IPS-18c (cell line): ENCODE measurements around the gene SYNRG.
"Not testable (repeated sequence)": the region's sequence is repeated elsewhere in the genome, so short reads cannot be mapped to it uniquely, and the experiment has no call there.

Experiments used
- H3K4me3 ChIP-seq: 2 replicates; pipeline ENCODE4 v1.7.0; 2013; ENCODE audit warnings: low read depth, mild to moderate bottlenecking, low read length, moderate library complexity; ENCODE audit not compliant: insufficient read depth
- H3K9me3 ChIP-seq: one replicate; pipeline ENCODE4 v1.6.1; 2013; ENCODE audit warnings: mild to moderate bottlenecking, low read length, moderate library complexity; ENCODE audit not compliant: control insufficient read depth, insufficient read depth

SYNRG gene

GRCh38 chr17:37609170-37610040 is at the start of gene SYNRG:
Gene SYNRG (minus strand): TSS chr17:37609418. CDS start chr17:37609355, 63 bp downstream.
- H3K4me3 ChIP-seq: peak within 1 kb of the TSS; percentile 97
- no peaks in the 10 kb centered on the region for H3K9me3 ChIP-seq

GRCh38 chr17:37657202-37657601 is 48.0 kb upstream of the SYNRG start:
- no peak overlapping the region for H3K4me3 ChIP-seq
- H3K9me3 ChIP-seq: no peaks in the 10 kb centered on the region

GRCh38 chr17:37651849-37652248 is 42.6 kb upstream of the SYNRG start:
- no peak overlapping the region for H3K4me3 ChIP-seq
- no peaks in the 10 kb centered on the region for H3K9me3 ChIP-seq

- no peaks in the 10 kb centered on the region for H3K9me3 ChIP-seq
- H3K4me3 ChIP-seq: no peak overlapping the region
Observed at GRCh38 chr17:37650419-37651003, 41.3 kb upstream of the SYNRG start.

- H3K4me3 ChIP-seq: no peak overlapping the region
- H3K9me3 ChIP-seq: no peaks in the 10 kb centered on the region
Observed at GRCh38 chr17:37648555-37648954, 39.3 kb upstream of the SYNRG start.

- no peak overlapping the region for H3K4me3 ChIP-seq
Observed at GRCh38 chr17:37647856-37648255, 38.6 kb upstream of the SYNRG start.

GRCh38 chr17:37643869-37644268 is 34.7 kb upstream of the SYNRG start:
- no peaks in the 10 kb centered on the region for H3K9me3 ChIP-seq
- H3K4me3 ChIP-seq: peak overlapping the region; percentile 88; the same call in 1 of the 2 replicates

More at GRCh38 chr17:37647856-37648255, 38.6 kb upstream of the SYNRG start:
- no peaks in the 10 kb centered on the region for H3K9me3 ChIP-seq

GRCh38 chr17:37643118-37643766 is 34.0 kb upstream of the SYNRG start, which contains the start of gene DDX52:
Gene DDX52 (minus strand): TSS chr17:37643446. CDS start chr17:37643420, 26 bp downstream.
- Histone ChIP-seq H3K4me3 (peak within 1 kb of the TSS; percentile 88), H3K9me3 (no peaks in the 10 kb centered on the region)

GRCh38 chr17:37642681-37643080 is 33.5 kb upstream of the SYNRG start:
- Histone ChIP-seq H3K9me3 (no peaks in the 10 kb centered on the region), H3K4me3 (peak overlapping the region; percentile 88)

- H3K4me3 ChIP-seq: no peak overlapping the region
- no peaks in the 10 kb centered on the region for H3K9me3 ChIP-seq
Observed at GRCh38 chr17:37640015-37640414, 30.8 kb upstream of the SYNRG start.

GRCh38 chr17:37637956-37638355 is 28.7 kb upstream of the SYNRG start:
- peaks cover 2% of the 10 kb centered on the region for H3K9me3 ChIP-seq

GRCh38 chr17:37616430-37616829 is 7.2 kb upstream of the SYNRG start:
- not testable (repeated sequence) for H3K4me3 ChIP-seq

More at GRCh38 chr17:37637956-37638355, 28.7 kb upstream of the SYNRG start:
- no peak overlapping the region for H3K4me3 ChIP-seq

GRCh38 chr17:37614823-37615222 is 5.6 kb upstream of the SYNRG start:
- H3K4me3 ChIP-seq: no peak overlapping the region
- H3K9me3 ChIP-seq: no peaks in the 10 kb centered on the region

More at GRCh38 chr17:37616430-37616829, 7.2 kb upstream of the SYNRG start:
- H3K9me3 ChIP-seq: not testable (repeated sequence)

- H3K9me3 ChIP-seq: no peaks in the 10 kb centered on the region
- H3K4me3 ChIP-seq: no peak overlapping the region
Observed at GRCh38 chr17:37614391-37614790, 5.2 kb upstream of the SYNRG start.

GRCh38 chr17:37610971-37611370 is 1.8 kb upstream of the SYNRG start:
- H3K4me3 ChIP-seq: no peak overlapping the region
- H3K9me3 ChIP-seq: no peaks in the 10 kb centered on the region

- H3K9me3 ChIP-seq: not testable (repeated sequence)
- peak overlapping the region; percentile 32; the same call in 1 of the 2 replicates for H3K4me3 ChIP-seq
Observed at GRCh38 chr17:37610041-37610420, 813 bp upstream of the SYNRG start.

- peak overlapping the region; percentile 97 for H3K4me3 ChIP-seq
Observed at GRCh38 chr17:37608351-37609169, 658 bp downstream of the SYNRG start.

More at GRCh38 chr17:37608351-37609169, 658 bp downstream of the SYNRG start:
- no peaks in the 10 kb centered on the region for H3K9me3 ChIP-seq
